ENCODE data around the gene FNDC3A.

FNDC3A gene

GRCh38 chr13:48975856-48976575 is at the start of gene FNDC3A:
Gene FNDC3A (plus strand): TSS chr13:48975912. CDS start chr13:49006191, 30,279 bp downstream.
- peak; percentile 83 to 88 for DNase-seq

GRCh38 chr13:48928757-48929430 is 46.8 kb upstream of the FNDC3A start:
- DNase-seq: no peak

GRCh38 chr13:48930918-48931317 is 44.8 kb upstream of the FNDC3A start:
- no peak for DNase-seq

- DNase-seq: no peak
These were observed 37.3 kb upstream of the FNDC3A start for GRCh38 chr13:48938308-48938943.

GRCh38 chr13:48939728-48940127 is 36.0 kb upstream of the FNDC3A start:
- no peak for DNase-seq

- no peak for DNase-seq
These were observed 33.6 kb upstream of the FNDC3A start for GRCh38 chr13:48942131-48942530.

- no peak for DNase-seq
These were observed 31.5 kb upstream of the FNDC3A start for GRCh38 chr13:48944221-48944620.

- no peak for DNase-seq
These were observed 30.1 kb upstream of the FNDC3A start for GRCh38 chr13:48945626-48946025.

- no peak for DNase-seq
These were observed 29.5 kb upstream of the FNDC3A start for GRCh38 chr13:48946163-48946562.

GRCh38 chr13:48949566-48950500 is 25.9 kb upstream of the FNDC3A start:
- DNase-seq: no peak

- no peak for DNase-seq
These were observed 25.2 kb upstream of the FNDC3A start for GRCh38 chr13:48950501-48950875.

GRCh38 chr13:48954081-48954480 is 21.6 kb upstream of the FNDC3A start:
- no peak for DNase-seq

- no peak for DNase-seq
These were observed 20.2 kb upstream of the FNDC3A start for GRCh38 chr13:48955536-48955935.

GRCh38 chr13:48961379-48961778 is 14.3 kb upstream of the FNDC3A start:
- no peak for DNase-seq

GRCh38 chr13:48962281-48962680 is 13.4 kb upstream of the FNDC3A start:
- DNase-seq: no peak

GRCh38 chr13:48965736-48966135 is 10.0 kb upstream of the FNDC3A start:
- DNase-seq: no peak

- DNase-seq: no peak
These were observed 6.0 kb upstream of the FNDC3A start for GRCh38 chr13:48969685-48970084.

- DNase-seq: no peak
These were observed 1.8 kb upstream of the FNDC3A start for GRCh38 chr13:48973845-48974431.

- DNase-seq: peak; percentile 53 to 60
These were observed 434 bp upstream of the FNDC3A start for GRCh38 chr13:48975101-48975855.

GRCh38 chr13:48976576-48977285 is 1.0 kb downstream of the FNDC3A start:
- DNase-seq: no peak

GRCh38 chr13:48977286-48977625 is 1.5 kb downstream of the FNDC3A start:
- DNase-seq: no peak
